CD4-positive, alpha-beta T cell treated with Interleukin-4 for 1 hour (primary cell): Measurements from ENCODE around the gene LTBP1.

ENCODE experiments used
- DNase-seq, 2 donors: peaks; one replicate each; pipeline ENCODE4 v3.0.0-alpha.2; 2020 to 2022

The LTBP1 gene

DNA sequence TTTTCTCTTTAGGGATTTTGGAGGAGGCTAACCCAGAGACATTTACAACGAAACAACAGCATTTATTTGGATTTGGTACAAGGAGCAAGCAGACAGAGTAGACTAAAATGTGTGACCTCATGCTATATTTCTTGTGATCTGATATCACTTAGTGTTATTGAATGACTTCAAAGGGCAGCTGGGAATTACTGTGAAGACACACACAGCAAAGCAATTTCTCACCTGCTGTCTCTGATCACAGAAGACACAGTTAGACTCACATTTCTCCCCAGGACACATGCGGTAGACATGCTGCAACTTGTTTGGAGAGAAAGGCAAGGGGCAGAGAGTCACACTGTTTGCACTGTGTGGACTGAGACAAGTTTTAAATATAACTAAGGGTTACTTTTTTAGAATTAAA lies 67.5 kb downstream of the LTBP1 start:
- no peak for DNase-seq

DNA sequence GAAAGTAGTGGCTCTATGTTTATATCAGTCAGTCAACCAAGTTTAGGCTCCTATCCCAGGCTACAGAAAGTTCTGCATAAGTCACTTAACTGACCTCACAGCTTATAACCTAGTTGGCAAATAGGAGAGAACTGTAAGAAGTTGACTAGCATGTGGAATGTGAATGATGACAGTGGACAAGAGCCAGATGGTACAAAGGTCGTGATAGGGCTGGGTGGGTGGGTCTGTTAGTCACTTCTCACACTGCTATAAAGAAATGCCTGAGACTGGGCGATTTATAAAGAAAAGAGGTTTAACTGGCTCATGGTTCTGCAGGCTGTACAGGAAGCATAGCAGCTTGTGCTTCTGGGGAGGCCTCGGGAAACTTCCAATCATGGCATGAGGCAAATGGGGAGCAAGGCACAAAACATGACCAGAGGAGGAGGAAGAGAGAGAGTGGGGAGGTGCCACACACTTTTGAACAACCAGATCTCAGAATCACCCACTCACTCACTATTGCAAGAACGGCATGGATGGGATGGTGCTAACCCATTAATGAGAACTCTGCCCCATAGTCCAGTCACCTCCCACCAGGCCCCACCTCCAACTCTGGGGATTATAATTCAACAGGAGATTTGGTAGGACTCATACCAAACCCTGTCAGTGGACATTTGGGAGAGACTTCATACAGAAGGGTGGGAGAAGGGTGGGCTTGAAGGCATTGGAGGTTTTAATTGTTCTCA lies 68.8 kb downstream of the LTBP1 start:
- no peak for DNase-seq

DNA sequence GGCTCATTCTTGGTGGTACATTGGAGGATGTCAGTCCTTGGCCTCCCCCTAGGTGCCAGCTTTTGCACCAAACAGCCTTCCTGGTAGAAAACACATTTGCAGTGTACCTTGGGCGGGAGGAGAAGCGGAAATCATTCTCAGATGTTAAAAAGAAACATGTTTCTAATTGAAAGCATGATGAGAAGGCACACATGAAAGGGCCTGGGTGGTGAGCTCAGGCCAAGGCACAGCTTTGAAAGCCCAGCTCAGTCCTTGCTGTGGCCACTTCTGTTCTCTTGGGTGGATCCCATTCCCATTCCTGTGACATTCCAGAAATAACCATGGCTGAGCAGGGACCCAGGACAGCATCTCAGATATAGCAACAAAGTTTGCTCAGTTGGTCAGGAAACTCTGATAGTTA lies 71.5 kb downstream of the LTBP1 start:
- no peak for DNase-seq

DNA sequence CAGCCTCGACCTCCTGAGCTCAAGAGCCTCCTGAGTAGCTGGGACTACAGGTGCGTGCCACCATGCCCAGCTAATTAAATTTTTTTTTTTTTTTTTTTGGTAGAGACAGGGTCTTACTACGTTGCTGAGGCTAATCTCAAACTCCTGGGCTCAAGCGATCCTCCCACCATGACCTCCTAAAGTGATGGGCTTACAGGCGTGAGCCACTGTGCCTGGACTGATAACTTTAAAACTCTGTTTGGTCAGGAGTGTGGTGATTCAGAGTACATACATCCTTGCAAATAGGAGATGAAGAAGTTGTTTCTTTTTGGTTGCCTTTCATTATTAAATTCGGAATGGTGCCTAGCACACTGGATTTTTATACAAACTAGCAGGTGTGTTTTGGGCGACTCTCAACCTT lies 73.0 kb downstream of the LTBP1 start:
- no peak for DNase-seq

DNA sequence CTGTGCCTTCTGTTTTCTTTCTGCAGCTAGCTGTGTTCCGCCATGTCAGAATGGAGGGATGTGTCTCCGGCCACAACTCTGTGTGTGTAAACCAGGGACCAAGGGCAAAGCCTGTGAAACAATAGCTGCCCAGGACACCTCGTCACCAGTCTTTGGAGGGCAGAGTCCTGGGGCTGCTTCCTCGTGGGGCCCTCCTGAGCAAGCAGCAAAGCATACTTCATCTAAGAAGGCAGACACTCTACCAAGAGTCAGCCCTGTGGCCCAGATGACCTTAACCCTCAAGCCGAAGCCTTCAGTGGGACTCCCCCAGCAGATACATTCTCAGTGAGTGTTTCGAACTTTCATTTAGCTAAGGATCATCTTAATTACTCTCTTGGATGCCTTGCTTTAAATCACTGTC lies 74.1 kb downstream of the LTBP1 start:
- DNase-seq, result no peak

DNA sequence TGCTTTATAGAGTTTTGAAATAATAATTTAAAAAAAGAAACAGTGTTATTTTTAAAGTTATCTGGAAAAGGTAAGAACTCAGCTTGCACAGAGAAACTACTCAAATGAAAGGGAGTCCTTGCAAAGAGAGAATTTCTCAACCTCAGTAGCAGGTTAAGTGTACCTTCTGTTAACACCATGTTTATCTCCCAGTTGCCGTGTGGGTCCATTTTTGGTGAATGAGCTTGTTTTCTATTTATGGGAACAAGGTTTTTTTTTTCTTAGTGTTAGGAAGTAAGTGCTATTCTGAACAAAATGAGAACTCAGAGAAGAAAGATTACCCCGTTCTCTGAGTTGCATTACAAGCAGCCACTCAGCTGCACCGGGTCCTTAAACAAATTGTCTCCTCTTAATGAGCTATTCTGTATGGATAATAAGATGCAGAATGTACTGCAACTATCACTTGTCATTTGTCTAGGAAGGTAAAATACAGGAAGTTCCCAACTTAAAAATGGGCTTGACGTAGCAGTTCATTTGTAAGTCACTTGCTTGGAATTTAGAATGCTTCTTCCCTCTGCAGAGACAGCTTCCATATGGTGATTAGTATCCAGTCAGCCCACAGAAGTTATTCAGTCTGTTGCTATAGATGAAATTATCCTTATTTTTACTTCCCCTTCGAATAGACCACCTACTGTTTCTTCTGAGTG lies 74.9 kb downstream of the LTBP1 start:
- no peak for DNase-seq

DNA sequence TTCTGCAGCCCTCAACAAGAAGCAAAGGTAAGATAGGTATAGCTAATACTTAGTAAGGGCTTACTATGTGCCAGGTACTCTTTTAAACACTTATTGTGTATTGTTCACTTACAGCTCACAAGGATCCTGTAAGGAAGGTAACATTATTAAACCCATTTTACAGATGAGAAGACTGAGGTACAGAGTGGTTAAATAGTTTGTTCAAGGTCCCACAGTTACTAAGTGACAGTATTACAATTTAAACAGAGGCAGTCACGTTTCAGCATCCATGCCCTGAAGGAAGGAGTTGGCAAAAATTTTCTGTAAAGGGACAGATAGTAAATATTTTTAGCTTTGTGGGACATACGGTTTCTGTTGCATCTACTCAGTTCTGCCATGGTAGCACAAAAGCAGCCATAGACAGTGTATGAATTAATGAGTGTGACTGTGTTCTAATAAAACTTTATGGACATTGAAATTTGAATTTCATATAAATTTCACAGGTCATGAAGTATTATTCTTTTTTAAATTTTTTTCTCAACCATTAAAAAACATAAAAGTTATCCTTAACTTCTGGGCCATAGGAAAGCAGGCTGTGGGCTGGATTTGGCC lies 75.7 kb downstream of the LTBP1 start:
- no peak for DNase-seq

DNA sequence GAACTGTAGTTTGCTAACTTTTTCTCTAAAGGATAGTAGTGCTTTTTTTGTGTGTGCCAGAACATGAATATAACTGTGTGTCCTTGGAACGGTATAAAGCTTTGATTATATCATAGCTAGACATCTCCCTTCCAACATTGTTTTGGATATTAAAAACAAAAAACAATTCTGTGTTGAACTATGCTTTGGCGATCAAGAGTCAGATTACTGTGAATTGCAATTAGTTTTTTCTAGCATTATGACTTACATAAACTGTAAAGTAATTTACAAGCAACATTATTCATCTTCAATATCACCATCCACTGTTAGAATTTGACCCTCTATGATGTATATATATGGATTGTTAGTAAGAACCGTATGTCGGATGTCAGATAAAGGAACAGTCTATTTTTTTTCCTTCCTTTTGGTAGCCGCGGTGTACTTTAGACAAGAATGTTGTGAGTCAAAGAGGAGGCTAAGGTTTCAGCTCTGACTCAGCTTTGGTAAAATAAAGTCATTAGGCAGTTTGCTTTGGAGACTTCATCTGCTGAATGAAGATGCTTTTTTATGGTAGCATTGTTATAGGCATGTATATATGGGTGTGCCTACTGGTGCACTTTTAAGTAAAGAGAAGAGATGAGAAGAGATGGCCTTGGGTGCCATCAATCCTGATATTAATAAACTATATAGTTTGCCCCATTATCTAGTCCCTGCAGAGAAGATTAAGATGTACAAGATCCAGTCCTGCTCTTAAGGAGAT lies 76.4 kb downstream of the LTBP1 start:
- no peak for DNase-seq

DNA sequence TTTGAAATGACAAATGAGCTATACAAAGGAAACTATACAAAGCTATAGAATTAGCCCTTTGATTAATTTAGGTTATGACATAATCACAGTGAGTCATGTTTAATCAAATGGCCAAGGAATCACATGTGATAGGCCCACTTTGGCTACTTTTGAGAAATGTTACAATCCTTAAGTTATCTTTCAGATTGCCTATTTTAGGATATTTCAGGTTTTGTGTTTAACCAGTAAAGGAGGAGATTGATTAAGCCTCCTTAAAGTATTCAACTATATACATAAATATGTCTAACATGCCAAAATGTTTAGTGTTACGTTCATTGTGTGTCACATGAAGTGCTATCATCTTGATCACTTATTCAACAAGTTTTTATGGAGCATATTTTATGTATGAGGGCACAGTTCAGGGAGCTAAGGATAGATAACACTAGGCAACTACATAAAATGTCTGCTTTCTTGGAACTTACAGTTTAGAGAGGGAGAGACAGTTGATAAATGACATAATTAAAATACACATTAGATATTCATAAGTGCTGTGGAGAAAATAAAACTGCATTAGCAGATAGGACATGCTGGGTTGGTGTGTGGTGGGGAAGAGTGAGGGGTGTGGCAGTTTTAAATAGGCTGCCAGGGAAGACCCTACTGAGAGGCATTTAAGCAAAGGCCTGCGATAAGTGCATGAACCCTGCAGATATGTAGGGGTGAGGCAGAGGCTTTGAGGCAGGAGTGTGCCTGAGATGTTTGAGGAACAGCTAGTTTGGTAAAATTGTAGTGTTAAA lies 77.2 kb downstream of the LTBP1 start:
- DNase-seq, result no peak

DNA sequence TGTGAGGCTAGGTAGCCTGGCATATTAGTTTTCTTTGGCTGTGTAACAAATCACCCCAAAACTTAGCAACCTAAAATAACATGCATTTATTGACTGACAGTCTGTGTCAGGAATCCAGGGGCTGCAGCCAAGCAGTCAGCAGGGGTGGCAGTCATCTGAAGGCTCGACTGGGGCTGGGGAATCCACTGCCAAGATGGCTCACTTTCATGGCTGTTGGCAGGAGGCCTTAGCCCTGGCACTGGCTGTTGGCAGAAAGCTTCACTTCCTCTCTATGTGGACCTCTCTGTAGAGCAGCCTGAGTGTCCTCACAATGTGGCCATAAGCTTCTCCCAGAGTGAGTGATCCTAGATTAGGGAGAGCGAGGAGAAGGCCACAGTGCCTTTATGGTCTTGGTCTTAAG lies 78.0 kb downstream of the LTBP1 start:
- no peak for DNase-seq

DNA sequence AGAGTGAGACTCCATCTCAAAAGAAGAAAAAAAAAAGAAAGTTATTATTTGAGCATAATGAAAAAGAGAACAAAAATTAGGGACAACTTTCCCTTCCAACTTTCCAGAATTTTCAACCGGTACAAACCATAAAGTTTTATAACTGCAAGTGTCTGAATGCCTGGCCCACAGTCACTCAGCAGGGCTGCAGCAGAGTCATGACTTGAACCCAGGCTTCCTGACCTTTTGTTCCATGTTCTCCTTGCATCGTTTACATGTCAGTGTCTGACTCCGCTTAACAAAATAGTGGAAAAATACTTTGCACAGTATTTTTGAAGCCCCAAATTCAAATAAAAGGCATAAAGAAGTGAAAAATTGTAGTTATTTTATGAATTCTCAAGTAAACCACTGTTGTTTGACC lies 82.7 kb downstream of the LTBP1 start:
- no peak for DNase-seq

DNA sequence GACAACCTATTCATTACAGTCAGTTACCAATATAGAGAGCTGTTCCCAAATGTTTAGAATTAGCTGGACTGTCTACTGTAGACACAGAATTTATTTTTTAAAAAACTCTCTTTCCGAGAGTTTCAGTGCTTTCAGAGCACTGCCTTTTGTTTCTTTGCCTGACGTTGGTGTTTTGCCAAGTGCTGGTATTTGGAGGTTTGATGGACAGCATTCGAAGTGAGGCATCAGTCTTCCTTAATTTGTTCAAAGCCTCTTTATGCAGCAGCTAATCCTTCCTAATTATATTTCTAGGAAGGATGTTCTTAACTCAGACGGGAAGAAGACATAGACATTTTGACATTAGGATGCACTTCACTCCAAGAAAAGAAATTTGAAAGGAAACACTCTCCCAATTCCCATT lies 83.2 kb downstream of the LTBP1 start:
- no peak for DNase-seq

DNA sequence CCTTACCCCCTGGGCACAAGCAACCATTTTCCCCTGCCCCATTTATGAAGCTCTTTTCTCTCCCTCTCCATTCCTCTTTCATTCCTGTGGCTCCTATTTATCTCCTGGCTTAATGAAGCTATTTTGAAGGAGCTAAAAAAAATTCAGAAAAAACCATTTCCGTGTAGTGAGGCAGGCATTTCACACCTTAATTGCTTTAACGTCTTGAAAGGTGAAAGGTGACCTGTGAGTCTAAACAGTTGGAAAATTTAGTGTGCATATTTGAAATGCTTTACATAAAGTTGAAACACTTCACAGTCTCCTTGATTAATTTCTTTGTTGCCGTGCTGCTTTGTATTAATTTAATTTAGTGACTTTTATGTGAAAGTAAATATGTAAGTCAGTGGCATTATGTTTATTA lies 83.6 kb downstream of the LTBP1 start:
- no peak for DNase-seq

DNA sequence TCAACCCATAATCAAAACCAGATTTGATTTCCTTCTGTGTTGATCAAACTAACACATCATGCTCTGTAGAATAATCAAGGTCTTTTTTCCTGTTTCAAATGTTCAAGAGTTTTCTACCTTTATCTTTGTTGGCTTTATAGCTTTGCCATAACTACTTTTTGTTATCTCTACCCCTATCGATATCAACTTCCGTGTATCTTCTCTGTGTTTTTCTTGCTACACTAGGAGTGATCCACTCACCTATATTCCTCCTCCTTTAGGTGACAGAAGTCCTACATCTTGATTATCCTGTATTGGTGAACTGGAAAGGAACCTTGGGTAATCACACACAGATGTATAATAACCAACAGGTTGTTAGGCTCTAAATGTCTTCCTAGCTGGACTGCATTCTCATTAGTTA lies 85.5 kb downstream of the LTBP1 start:
- DNase-seq, result no peak

DNA sequence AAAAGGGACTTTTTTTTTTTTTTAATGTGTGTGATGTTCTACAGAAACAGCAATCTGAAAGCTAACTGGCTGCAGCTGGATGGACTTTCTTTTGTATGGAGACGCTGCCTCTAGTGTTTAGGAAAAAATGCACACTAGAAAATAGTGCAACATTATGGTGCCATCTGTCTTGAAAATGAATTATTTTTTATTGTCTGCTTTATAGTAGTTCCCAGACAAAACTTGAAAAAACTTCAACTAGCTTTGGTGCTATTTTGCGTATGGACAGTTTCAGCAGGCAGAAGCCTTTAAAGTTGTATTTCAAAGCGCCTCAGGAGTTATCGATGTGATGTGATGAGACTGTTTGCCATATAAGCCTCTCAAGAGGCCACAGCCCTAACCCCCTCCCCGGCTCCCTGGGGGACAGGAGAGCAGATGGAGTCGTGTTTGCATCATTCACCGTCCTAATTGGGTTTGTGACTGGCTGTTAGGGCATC lies 86.9 kb downstream of the LTBP1 start:
- no peak for DNase-seq

DNA sequence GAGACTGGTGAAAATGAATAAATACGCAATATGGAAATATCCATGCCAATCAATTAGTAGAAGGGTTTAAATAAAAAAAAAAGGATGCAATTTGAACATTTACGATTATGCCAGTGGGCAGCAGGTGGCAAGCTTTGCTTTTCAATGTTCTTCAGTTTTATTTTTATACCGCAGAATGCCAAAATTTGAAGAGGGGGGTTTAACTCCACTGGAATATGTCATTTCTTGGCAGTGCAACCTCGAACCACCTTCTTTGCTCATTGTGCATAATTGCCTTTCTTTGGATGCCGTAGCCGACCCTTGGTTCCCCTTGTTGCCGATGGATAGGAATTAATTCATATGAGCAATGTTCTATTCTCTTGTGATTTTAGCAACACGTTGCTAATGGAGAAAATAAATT lies 88.0 kb downstream of the LTBP1 start:
- no peak for DNase-seq

DNA sequence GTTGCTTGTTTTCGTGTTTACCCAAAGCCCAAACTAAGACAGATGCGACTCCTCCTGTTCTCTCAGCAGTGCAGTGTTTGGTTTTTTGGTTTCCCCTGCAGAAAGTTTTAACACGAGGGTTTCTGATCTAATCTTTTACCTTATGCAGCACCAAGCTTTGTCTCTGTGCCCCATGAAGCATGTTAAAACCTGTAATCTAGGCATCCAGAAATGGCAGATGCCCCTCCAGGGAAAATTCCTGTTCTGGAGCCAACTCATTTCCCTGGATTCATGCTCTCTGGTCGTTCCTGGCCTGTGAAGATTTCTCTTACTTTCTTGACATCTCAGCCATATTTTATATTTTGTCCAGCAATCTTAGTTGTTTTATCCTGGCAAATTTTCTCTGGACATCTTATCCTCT lies 91.5 kb downstream of the LTBP1 start:
- DNase-seq, result no peak

DNA sequence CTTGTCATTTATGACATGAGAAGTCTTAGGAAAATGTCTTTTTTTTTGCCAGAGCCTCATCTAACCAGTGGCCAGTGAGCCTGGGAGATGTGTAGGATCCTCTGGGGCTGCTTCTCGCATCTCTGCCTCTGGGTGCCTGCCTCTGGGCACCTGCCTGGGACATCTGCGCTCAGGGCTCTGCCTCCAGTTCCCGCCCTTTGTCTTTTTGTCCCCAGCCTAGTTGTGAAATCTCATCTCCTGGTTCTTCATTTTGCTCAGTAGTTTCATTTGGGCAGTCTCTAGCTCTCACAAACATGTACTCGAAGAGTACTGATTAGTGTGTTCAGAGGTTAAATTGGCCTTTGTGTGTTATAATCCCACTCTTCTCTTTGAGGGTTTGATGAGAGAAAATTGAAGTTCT lies 92.0 kb downstream of the LTBP1 start:
- DNase-seq, result no peak

DNA sequence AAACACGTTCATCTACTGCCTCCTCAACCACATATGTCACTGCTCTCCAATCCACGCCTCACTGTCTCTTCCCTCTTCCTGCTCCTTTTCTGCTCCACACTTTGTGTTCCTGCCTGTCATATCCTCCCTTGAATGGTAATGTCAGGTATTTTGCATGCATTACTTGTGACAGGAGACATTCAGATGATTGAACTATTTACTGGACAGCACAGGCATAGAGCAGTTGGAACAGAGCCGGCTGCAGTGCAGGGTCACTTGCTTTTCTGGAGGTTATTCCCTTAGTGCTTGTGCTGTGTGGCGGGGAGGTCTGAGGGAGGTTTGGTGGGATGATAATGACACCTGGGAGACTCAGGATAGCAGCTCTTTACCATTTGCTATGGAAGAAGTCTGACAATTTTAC lies 93.8 kb downstream of the LTBP1 start:
- no peak for DNase-seq

DNA sequence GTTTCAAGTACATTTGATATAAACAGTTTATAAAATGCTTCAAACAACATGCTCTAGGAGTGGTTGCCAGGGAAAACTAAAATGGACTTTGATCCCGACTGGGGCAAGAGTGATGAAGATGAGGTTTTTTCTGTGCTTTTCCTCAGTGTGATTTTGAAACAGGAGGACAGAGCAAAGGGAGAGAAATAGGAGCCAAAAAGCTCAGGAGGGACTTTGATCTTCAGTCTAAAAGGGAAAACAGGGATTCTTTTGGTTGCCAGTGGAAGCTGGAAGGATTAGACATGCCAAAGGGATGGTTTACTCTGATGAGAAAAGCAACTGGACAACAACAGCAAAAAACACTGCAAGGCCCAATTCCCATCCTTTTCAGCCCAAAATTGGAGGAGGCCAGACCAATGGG lies 95.5 kb downstream of the LTBP1 start:
- DNase-seq, result no peak

DNA sequence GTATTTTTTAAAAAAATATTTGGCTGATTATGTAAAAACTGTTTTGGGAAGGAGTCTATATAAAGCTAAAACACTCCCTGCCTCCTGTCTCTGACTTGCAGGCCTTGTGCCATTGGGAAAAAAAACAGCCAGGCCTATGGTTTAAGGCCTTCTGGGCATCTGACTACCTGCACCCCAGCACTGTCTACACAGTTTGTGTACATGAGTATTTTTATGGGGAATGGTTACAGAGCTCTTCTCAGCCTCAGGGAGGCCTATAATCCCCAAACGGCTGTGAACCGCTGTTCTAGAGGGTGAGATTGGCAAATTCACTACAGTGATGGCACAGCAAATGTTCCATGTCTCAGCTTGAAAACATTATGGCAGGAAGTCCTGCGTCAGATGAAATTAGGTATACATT lies 96.1 kb downstream of the LTBP1 start:
- no peak for DNase-seq

DNA sequence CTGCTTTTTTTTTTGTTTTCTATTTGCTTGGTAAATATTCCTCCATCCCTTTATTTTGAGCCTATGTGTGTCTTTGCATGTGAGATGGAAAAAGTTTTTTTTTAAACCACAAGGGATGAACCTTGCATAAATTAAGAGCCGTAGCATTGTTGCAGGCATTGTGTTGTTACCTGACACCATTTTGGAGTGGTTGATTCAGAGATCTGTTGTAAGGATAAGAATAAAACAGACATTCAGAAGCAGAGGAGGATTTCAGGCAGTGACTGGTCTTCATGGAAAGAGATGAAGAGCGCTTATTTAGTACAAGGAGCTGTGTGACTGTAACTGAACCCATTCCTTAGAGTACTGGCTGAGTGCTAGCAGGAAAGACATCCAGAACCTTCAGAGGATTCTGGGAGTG lies 101.2 kb downstream of the LTBP1 start:
- no peak for DNase-seq
